GM21717 (cell line): ENCODE data around the gene TAS1R2.

ENCODE experiments used
- ATAC-seq: cut with Tn5 transposase; IDR thresholded peaks from one replicate; pipeline ENCODE4 v1.9.1; 2021; ENCODE audit warnings: mild to moderate bottlenecking, moderate library complexity; ENCODE audit not compliant: unreplicated experiment

The TAS1R2 gene

DNA sequence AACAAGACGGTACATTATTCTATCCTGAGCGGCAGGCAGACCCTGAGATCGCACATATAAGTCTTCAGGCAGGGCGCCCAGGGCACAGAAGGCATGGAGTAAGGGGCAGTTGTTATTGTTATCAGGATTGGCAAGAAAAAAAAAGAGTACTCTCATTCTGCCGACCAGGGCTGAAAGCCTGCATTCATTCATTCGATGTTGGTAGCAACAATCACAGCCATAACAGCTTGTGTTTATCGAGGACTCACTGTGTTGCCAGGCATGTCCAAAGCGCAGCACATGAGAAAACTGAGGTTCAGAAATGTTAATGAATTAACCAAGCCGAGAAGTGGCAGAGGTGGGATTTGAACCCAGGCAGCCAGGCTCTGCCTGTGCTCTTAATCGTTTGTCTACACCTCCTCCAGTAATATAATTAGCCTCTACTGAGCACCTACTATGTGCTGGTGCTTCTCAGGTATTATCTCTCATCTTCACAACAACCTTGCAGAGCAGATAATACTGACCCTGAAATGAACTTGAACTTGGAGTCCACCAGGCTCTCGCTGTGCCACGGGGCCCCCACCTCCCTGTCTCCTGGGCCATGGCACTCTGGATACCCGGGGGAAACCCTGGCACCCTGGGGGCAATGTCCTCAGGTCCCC, 56.2 kb downstream of the TAS1R2 start:
- no peak for ATAC-seq

DNA sequence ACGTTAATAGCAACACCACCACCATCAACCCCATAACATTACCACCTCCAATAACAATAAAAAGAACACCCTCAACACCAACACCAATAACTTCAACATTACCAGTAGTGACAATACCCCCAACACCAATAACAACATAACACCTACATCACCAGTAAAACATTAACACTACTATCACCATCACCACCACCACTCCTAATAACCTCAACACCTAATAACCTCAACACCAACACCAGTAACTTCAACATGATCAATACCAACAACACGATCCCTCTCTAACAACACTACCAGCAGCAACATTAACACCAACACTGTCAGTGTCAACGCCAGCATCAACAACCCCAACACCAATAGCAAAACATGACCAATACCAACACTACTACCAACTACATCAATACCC, 57.2 kb downstream of the TAS1R2 start:
- no peak for ATAC-seq

DNA sequence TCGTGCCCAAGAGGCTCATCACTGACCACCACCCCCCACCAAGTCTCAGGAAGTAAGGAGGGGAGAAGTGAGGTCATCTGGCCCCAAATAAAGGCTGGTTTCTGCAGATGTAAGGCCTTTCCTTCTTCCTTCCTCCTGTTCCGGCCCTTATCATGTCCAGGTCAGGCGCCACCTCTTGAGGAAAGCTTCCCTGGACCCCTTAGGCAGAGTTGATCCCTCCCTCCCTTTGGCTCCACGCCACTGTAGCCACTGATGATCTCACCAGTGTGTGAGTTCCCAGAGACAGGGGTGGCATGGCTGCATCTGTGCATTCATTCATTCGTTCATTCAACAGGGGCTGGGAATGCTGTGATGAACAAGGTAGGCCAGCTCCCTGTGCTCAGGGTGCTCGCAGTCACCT, 59.2 kb downstream of the TAS1R2 start:
- ATAC-seq: no peak

DNA sequence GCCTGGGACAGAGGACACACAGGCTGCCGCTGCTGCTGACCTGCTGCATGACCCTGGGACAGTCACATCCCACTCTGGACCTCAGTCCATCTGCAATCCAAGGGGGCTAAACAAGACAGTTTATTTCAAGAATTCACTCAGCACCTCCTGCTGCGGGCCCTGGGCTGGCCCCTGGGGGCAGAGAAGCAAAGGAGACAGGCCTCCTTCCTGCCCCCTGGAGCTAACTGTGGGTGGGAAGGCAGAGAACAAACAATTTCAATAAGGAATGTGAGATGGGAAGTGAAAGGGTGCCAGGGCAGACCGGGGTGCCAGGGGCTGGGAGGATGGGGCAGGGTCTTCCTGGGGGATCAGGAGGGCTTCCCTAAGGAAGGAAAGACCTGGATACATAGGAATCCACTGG, 60.0 kb downstream of the TAS1R2 start:
- no peak for ATAC-seq

DNA sequence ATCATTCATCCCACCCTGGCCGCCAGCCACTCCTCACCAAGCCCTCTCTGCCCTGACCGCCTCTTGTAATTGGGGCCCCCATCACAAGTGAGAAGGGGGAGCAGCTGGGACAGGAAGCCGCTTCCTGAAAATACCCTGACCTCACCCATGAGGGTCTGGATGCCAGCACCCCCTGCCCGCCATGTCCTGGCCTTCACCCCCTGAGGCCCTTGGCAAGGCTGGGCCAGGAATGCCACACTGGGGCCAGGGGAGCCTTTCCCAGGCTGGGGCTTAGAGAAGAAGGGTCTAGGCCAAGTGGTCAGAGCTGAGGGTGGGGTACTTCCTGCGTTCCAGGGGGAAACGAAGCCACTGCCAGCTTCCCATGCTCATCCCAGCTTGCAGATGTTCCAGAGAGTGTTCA, 60.5 kb downstream of the TAS1R2 start:
- ATAC-seq: no peak

DNA sequence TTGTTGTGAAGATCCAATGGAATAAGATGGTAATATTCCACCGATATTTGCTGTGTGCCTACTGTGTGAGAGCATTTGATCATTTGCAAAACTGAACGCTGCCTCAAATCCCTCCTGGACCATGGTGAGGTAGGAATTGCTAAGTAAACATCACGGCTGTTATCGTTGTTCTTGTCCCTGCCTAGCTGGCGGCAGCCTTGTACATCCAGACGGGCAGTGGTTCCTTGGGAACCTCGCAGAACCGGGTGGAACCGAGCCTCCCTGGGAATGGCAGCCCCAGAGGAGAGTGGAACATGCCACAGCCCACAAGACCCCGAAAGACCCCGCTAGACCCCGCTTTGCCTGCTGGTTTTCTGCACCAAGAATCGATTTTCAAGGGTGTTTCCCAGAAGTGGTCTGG, 60.9 kb downstream of the TAS1R2 start:
- no peak for ATAC-seq

DNA sequence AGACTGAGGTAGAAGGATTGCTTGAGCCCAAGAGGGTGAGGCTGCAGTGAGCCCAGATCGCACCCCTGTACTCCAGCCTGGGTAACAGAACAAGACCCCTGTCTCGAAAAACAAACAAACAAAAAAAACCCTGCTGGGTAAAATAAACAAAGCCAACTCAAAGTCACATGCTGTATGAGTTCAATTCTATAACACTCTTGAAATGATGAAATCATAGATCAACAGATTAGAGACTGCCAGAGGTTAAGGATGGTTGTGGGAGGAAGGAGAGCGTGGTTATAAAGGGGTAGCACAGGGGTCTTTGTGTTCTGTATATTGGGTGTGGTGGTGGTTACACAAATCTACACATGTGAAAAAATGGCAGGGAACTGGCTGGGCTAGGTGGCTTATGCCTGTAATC, 62.5 kb downstream of the TAS1R2 start:
- no peak for ATAC-seq

DNA sequence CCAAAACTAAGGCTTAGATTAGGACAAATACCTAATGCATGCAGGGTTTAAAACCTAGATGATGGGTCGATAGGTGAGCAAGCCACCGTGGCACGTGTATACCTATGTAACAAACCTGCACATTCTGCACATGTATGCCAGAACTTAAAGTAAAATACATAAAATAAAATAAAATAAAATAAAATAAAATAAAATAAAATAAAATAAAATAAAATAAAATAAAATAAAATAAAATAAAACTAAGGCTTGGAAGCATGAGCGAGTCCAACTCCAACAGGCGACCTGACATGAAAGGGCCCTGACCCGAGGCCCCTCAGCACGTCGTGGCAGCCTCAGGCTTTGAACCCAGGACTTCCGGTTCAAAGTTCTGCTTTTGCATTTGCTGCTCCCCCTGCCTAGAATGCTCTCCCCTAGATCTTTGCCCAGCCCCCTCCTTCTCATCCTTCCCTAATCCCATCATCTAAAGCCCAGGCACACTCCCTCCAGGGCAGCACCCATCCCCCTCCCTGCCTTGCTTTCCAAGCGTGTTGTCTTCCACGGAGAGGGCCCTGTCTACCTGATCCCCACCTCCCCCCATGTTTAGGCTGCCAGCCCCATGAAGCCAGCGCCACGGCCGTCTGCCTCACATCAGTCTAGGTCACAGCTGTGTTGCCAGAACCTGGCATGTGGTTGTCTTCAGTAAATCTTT, 64.3 kb downstream of the TAS1R2 start:
- no peak for ATAC-seq

DNA sequence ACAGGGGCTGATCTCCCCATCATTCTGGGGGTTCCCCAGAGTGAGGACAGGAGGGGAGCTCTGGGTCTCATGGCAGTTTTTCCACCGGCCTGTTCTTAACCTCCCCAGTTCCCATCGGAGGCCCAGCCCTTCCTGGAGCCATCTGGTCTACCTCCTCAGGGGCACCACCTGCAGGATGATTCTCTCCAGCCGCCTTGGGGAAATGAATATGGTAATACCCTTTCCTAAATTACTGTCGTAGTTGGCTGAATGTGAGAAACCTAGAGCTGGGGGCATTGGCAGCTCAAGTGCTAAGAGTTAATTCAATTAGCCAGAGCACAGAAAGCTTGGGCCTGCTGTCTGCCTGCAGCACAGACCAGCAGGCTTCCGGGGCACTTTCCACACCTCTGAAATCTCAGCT, 64.9 kb downstream of the TAS1R2 start:
- ATAC-seq: no peak

DNA sequence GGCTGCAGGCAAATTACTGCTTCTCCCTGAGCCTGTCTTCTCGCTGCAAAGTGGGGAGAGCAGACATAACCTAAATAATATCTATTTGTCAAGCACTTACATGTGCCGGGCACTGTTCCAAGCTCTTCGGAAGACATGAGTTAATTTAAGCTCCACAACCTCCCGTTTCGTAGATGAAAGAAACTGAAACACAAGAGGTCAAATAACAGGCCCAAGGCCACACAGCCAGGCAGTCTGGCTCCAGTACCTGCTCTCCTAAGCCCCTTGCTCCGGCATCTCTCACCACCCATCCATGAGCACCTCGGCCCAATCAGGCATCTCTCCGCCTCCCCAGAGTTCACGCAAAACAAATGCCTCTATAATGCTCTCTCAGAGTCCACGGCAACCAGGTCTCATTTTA, 65.4 kb downstream of the TAS1R2 start:
- ATAC-seq: no peak

DNA sequence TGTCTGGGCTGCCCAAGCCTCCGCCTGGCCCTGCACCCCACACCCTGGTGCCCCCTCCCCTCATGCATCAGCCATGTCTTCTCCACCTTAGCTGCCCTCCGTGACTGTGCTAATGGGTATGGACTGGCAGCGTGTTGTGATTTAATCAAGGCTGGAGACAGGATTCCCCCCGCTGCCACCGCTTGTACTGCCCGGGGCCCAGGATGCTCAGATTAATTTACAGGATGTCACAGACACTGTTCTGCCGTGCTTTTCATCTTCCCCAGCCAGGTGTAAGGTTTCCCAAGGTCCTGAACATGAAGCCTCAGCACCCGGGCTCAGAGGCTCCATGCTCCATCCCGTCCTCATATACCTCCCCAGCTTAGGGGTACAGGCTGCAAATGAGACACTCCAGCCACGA, 66.3 kb downstream of the TAS1R2 start:
- ATAC-seq: no peak

DNA sequence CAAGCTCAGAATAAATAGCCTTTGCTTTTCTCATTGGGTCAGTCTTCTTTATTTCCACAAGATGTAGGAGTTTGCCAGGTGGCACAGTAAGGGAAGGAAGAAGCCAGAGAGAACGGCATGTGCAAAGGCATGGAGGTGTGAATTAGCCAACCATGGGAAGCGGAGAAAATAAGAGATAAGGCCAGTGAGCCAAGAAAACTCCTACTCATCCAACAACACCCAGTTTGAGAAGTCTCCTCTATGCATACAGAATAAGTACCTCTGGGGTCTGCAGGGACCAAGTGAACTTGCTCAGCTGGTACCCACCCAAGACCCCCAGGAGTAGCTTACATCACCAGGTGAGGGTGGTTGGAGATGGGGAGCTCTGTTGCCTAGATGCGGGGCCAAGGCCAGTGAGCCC, 66.7 kb downstream of the TAS1R2 start:
- no peak for ATAC-seq
